K562 (cell line): ENCODE measurements around the gene FAM110D. TPM values are rescaled to one million over a fixed set of nuclear protein-coding genes. Genes with fewer than 3 reads are reported as not detected.

ENCODE experiments used
- ATAC-seq: fragments of 200-7000 bp; cut with Tn5 transposase; 3 replicates; pipeline ENCODE4 v1.9.1; 2020; ENCODE audit warnings: moderate library complexity
- BruUV-seq: library from RNA; stranded (reverse); fragments of 400-500 nt; replicated peaks from 2 replicates; lab custom pipeline; 2021; lab: Mats Ljungman, UMichigan
- CTCF ChIA-PET: fragments of 300-600 bp; formaldehyde crosslinking; extraction: SDS; loops from one replicate; lab custom pipeline; 2021; ENCODE audit warnings: low intra/inter-chr PET ratio; lab: Yijun Ruan, JAX
- POLR2A ChIA-PET: fragments of 300-600, 350-650 bp; sonication (Branson Sonifier 250); formaldehyde crosslinking; extraction: SDS; loops from one replicate; lab custom pipeline; 2021; ENCODE audit warnings: antibody characterized with exemption, inconsistent platforms; lab: Yijun Ruan, JAX
- DNase-seq, 4 experiments: peaks; one replicate each; pipeline versions ENCODE4 v3.0.0 to v3.0.0-alpha.2; 2011 to 2018; ENCODE audit warnings: low spot score in 3 of 4, mixed read lengths in 3 of 4; ENCODE audit errors: extremely low read depth in 1 of 4
- FAIRE-seq: peaks from 2 replicates; lab custom pipeline; 2011; peaks lifted over from hg19 to GRCh38; lab: Jason Lieb, UNC
- H2AFZ ChIP-seq: 2 replicates; pipeline ENCODE4 v1.6.0; 2011; ENCODE audit warnings: low read depth, low read length, control low read depth, inconsistent platforms
- H3K27ac ChIP-seq: fragments of 200-600 bp; 3 replicates; pipeline ENCODE4 v1.8.0; 2011; ENCODE audit warnings: low read depth, mild to moderate bottlenecking, control low read depth, inconsistent platforms, low read length, moderate library complexity, mixed read lengths; ENCODE audit errors: extremely low read depth
- H3K27me3 ChIP-seq, 2 experiments: fragments of 300-600 bp in 1 of 2; 2 replicates in 1 of 2; 3 replicates in 1 of 2; pipeline versions ENCODE4 v1.6.0 to v1.8.0; 2011; ENCODE audit warnings: inconsistent platforms in 2 of 2, low read length in 2 of 2, mild to moderate bottlenecking in 1 of 2, mixed read lengths in 1 of 2, moderate library complexity in 1 of 2; ENCODE audit not compliant: control insufficient read depth in 2 of 2, insufficient read depth in 2 of 2
- H3K36me3 ChIP-seq: fragments of 300-600 bp; 3 replicates; pipeline ENCODE4 v1.8.0; 2011; ENCODE audit warnings: mild to moderate bottlenecking, low read length, inconsistent platforms; ENCODE audit not compliant: control insufficient read depth, insufficient read depth
- H3K4me1 ChIP-seq, 2 experiments: fragments of 200-600 bp in 1 of 2; replicated peaks in 1 of 2; 2 replicates in 1 of 2; 3 replicates in 1 of 2; pipeline versions ENCODE4 v1.5.1 to v1.8.0; 2011; ENCODE audit warnings: inconsistent platforms in 2 of 2, low read length in 2 of 2, mild to moderate bottlenecking in 1 of 2, mixed read lengths in 1 of 2, moderate library complexity in 1 of 2; ENCODE audit not compliant: control insufficient read depth in 2 of 2, insufficient read depth in 2 of 2
- H3K4me2 ChIP-seq: 2 replicates; pipeline ENCODE4 v1.6.1; 2011; ENCODE audit warnings: low read length, control low read depth, inconsistent platforms, mixed read lengths; ENCODE audit not compliant: insufficient read depth
- H3K4me3 ChIP-seq: fragments of 200-600 bp; sonication (generic), shearing (Covaris generic); 2 replicates; pipeline ENCODE4 v1.5.1; 2016; ENCODE audit warnings: control low read depth, inconsistent platforms
- H3K79me2 ChIP-seq: fragments of 200-600 bp; 3 replicates; pipeline ENCODE4 v1.8.0; 2011; ENCODE audit warnings: low read length, inconsistent platforms; ENCODE audit not compliant: control insufficient read depth, insufficient read depth
- H3K9ac ChIP-seq, 2 experiments: 2 replicates each; pipeline versions ENCODE4 v1.6.0 to v1.6.1; 2011; ENCODE audit warnings: low read depth in 2 of 2, low read length in 2 of 2, control low read depth in 1 of 2, inconsistent platforms in 1 of 2, mild to moderate bottlenecking in 1 of 2, mixed read lengths in 1 of 2; ENCODE audit not compliant: insufficient read depth in 1 of 2
- H3K9me1 ChIP-seq: one replicate; pipeline ENCODE4 v1.6.0; 2011; ENCODE audit warnings: inconsistent platforms, mild to moderate bottlenecking, low read length, moderate library complexity; ENCODE audit not compliant: control insufficient read depth, insufficient read depth
- H3K9me3 ChIP-seq: replicated peaks from 2 replicates; pipeline ENCODE4 v1.5.1; 2011; ENCODE audit warnings: low read depth, low read length, inconsistent platforms; ENCODE audit not compliant: control insufficient read depth, insufficient read depth
- H4K20me1 ChIP-seq: replicated peaks from 2 replicates; pipeline ENCODE4 v1.6.1; 2011; ENCODE audit warnings: low read length, inconsistent platforms, mixed read lengths; ENCODE audit not compliant: control insufficient read depth, insufficient read depth
- ARID3A ChIP-seq: IDR thresholded peaks from 2 replicates; pipeline ENCODE4 v1.6.1; 2012; ENCODE audit warnings: low read depth, low read length, improper control_type of control experiment, borderline replicate concordance
- ARID4B ChIP-seq: sonication (generic); formaldehyde crosslinking; IDR thresholded peaks from 2 replicates; pipeline ENCODE4 v1.8.0; 2022; ENCODE audit warnings: mild to moderate bottlenecking, missing genetic modification reagents
- BHLHE40 ChIP-seq: IDR thresholded peaks from 2 replicates; pipeline ENCODE4 v1.6.1; 2011; ENCODE audit warnings: low read length, improper control_type of control experiment
- DPF2 ChIP-seq: fragments of 450-650 bp; IDR thresholded peaks from 2 replicates; pipeline ENCODE4 v1.6.1; 2016
- ELK3 ChIP-seq: fragments of 450-650 bp; formaldehyde crosslinking; IDR thresholded peaks from 2 replicates; pipeline ENCODE4 v1.4.0; 2020; ENCODE audit warnings: mild to moderate bottlenecking
- MTF1 ChIP-seq: fragments of 250-450 bp; sonication (Bioruptor Pico); IDR thresholded peaks from 2 replicates; pipeline ENCODE4 v1.9.0; 2021; ENCODE audit warnings: moderate library complexity, mild to moderate bottlenecking, inconsistent platforms, borderline replicate concordance
- NUFIP1 ChIP-seq: fragments of 450-650 bp; IDR thresholded peaks from 2 replicates; pipeline ENCODE4 v1.6.1; 2018; ENCODE audit not compliant: partially characterized antibody
- STAG1 ChIP-seq: sonication (generic); formaldehyde crosslinking; IDR thresholded peaks from 2 replicates; pipeline ENCODE4 v1.5.0; 2020; ENCODE audit warnings: missing genetic modification reagents, borderline replicate concordance
- TAF7 ChIP-seq: fragments of 450-650 bp; IDR thresholded peaks from 2 replicates; pipeline ENCODE4 v1.6.1; 2016; ENCODE audit warnings: missing genetic modification characterization, missing compliant biosample characterization
- WGBS: fragments of 100-300 bp; shearing (Covaris generic); methylation state at CpG from one replicate; pipeline ENCODE4 v1.1.6; 2016; ENCODE audit warnings: low coverage, mixed read lengths; ENCODE audit not compliant: insufficient coverage; ENCODE audit errors: missing lambda C conversion rate; 5-methylcytosine and 5-hydroxymethylcytosine counted together
- in situ Hi-C: fragments of 300-500 bp; cut with MboI; formaldehyde crosslinking; loops from 4 replicates; pipeline ENCODE4 v1.15.0; 2018; ENCODE audit warnings: inconsistent platforms, mixed read lengths
- intact Hi-C: fragments of 100-400 bp; cut with micrococcal nuclease; formaldehyde crosslinking; loops from 2 replicates; pipeline ENCODE4 v1.14.2; 2022
- polyA plus RNA-seq, 8 experiments: library from polyadenylated mRNA; depleted of rRNA in 4 of 8; stranded (reverse) in 5 of 8; unstranded in 3 of 8; fragments of >200 nt; fragmentation: Nextera tagmentation in 2 of 8; fragmentation: Illumina TruSeq in 1 of 8; extraction: Ambion mirVana in 2 of 8; extraction: Trizol in 1 of 8; gene quantifications; 2 replicates each; pipeline versions ENCODE4 v1.2.1 to v1.2.3, GENCODE V29; 2011 to 2014; ENCODE audit warnings: inconsistent platforms in 1 of 8, missing spikeins in 1 of 8
- total RNA-seq, 7 experiments: library from RNA; depleted of rRNA in 6 of 7; stranded (reverse); fragments of >200 nt in 6 of 7; fragmentation: Illumina TruSeq in 2 of 7; extraction: Trizol in 2 of 7; gene quantifications; 2 replicates each; pipeline versions ENCODE4 v1.2.1 to v1.2.3, GENCODE V29; 2011 to 2021; ENCODE audit warnings: low replicate concordance in 1 of 7
- TF ChIP-seq, protein P1 (sequence below): fragments of 250-450 bp; sonication (Bioruptor Pico); IDR thresholded peaks from 2 replicates; pipeline ENCODE4 v1.5.1; 2021; ENCODE audit warnings: mild to moderate bottlenecking
- TF ChIP-seq, protein P2 (sequence below), 2 experiments: fragments of 450-650 bp in 1 of 2; sonication (generic) in 1 of 2; formaldehyde crosslinking in 1 of 2; IDR thresholded peaks in 1 of 2; conservative IDR thresholded peaks in 1 of 2; 2 replicates each; pipeline versions ENCODE4 v1.6.1 to v1.8.1; 2016 to 2023; ENCODE audit warnings: mild to moderate bottlenecking in 2 of 2, moderate library complexity in 2 of 2, inconsistent platforms in 1 of 2, missing genetic modification reagents in 1 of 2

The FAM110D gene
- total and polyA plus RNA-seq, 9 of the 15 experiments (the other 6 are each of a cell fraction or from before 2014, with no cell fraction given), result 0.04 to 1.1 (median 0.33) TPM

- TF ChIP-seq ARID4B (CRISPR knock-in tag), result 0 out of 2 replicates have a peak, but pooled peaks have one; percentile 45
- no peak for TF ChIP-seq ARID3A
- TF ChIP-seq DPF2, result no peak
- no peak for TF ChIP-seq TAF7 (tag)
- TF ChIP-seq NUFIP1, result no peak
Observed at GRCh38 chr1:26132834-26133167, 26.1 kb upstream of the FAM110D start (continued).

DNA sequence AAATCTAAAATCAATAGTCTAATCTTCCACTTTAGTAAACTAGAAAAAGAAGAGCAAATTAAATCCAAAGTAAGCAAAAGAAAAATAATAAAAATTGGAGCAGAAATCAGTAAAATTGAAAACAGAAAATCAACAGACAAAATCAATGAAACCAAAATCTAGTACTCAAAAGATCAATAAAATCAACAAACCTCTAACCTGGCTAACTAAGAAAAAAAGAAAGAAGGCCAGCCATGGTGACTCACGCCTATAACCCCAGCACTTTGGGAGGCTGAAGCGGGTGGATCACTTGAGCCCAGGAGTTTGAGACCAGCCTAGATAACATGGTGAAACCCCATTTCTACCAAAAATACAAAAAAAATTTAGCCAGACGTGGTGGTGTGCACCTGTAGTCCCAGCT lies 24.4 kb upstream of the FAM110D start:
- ATAC-seq (no peak), FAIRE-seq (no peak), DNase-seq (no peak)
- H4K20me1 ChIP-seq, result no peaks in the 10 kb centered on the region
- no peaks in the 10 kb centered on the region for H3K9me3 ChIP-seq
- H3K4me3 ChIP-seq, result no peak overlapping the region
- intact Hi-C loops (no loop called here), in situ Hi-C loops (no loop called here)
- H3K4me2 ChIP-seq, result no peak overlapping the region
- ChIA-PET CTCF (no interaction called here), POLR2A (no interaction called here)
- H3K9ac ChIP-seq, result no peak overlapping the region
- peaks cover 17 to 35% of the 10 kb centered on the region in 2 experiments; a peak in 4 of 5 replicates for H3K4me1 ChIP-seq
- H2AFZ ChIP-seq, result no peak overlapping the region
- no peaks in the 10 kb centered on the region for H3K9me1 ChIP-seq
- H3K79me2 ChIP-seq, result no peaks in the 10 kb centered on the region
- H3K36me3 ChIP-seq, result no peaks in the 10 kb centered on the region
- no TSS peak for BruUV-seq
- no peak overlapping the region for H3K27ac ChIP-seq
- 58% methylated on average over 3 of the region's 3 CpGs for WGBS
- H3K27me3 ChIP-seq, result no peaks in the 10 kb centered on the region
- TF ChIP-seq, protein P1, sequence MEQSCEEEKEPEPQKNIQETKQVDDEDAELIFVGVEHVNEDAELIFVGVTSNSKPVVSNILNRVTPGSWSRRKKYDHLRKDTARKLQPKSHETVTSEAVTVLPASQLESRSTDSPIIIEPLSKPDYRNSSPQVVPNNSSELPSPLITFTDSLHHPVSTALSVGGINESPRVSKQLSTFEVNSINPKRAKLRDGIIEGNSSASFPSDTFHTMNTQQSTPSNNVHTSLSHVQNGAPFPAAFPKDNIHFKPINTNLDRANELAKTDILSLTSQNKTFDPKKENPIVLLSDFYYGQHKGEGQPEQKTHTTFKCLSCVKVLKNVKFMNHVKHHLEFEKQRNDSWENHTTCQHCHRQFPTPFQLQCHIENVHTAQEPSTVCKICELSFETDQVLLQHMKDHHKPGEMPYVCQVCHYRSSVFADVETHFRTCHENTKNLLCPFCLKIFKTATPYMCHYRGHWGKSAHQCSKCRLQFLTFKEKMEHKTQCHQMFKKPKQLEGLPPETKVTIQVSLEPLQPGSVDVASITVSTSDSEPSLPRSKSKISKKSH (CRISPR knock-in tag), result no peak
- TF ChIP-seq BHLHE40 (no peak), ELK3 (CRISPR knock-in tag) (no peak), STAG1 (CRISPR knock-in tag) (no peak), MTF1 (no peak)
- TF ChIP-seq, protein P2, sequence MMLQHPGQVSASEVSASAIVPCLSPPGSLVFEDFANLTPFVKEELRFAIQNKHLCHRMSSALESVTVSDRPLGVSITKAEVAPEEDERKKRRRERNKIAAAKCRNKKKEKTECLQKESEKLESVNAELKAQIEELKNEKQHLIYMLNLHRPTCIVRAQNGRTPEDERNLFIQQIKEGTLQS (IDR thresholded peaks at IDR 0.05), result no peak
- TF ChIP-seq, protein P2 (CRISPR knock-in tag; conservative IDR thresholded peaks at IDR 0.05), result no peak
